HFFc6 (cell line): ENCODE data around the gene KIF26B. TPM values are rescaled to one million over a fixed set of nuclear protein-coding genes. Genes with fewer than 3 reads are reported as not detected.

Experiments used
- DNase-seq: peaks from one replicate; pipeline ENCODE4 v3.0.0-alpha.2; 2018
- H3K27ac Mint-ChIP-seq: 2 replicates; pipeline ENCODE4 v1.8.0; 2020; ENCODE audit warnings: mild to moderate bottlenecking, mixed read lengths
- H3K27me3 Mint-ChIP-seq: 2 replicates; pipeline ENCODE4 v1.8.0; 2021; ENCODE audit warnings: mild to moderate bottlenecking, moderate library complexity, mixed read lengths; ENCODE audit not compliant: insufficient read depth
- H3K36me3 Mint-ChIP-seq: 2 replicates; pipeline ENCODE4 v1.8.0; 2021; ENCODE audit warnings: low read depth, mixed read lengths
- H3K4me1 Mint-ChIP-seq: 2 replicates; pipeline ENCODE4 v1.8.0; 2020; ENCODE audit warnings: low read depth, mixed read lengths
- H3K4me3 Mint-ChIP-seq: 2 replicates; pipeline ENCODE4 v1.8.0; 2020; ENCODE audit warnings: mild to moderate bottlenecking, moderate library complexity, mixed read lengths
- H3K9me3 Mint-ChIP-seq: 2 replicates; pipeline ENCODE4 v1.8.0; 2020; ENCODE audit warnings: mild to moderate bottlenecking, mixed read lengths
- CTCF ChIP-seq: fragments of 200-600 bp; sonication (generic); IDR thresholded peaks from 2 replicates; pipeline ENCODE4 v1.5.0; 2021; ENCODE audit warnings: antibody characterized with exemption, mild to moderate bottlenecking
- total RNA-seq, 6 experiments: library from RNA; stranded (reverse); fragmentation: NEBNext Ultra II Directional; extraction: Animal tissue kit (Norgen Biotek cat#: 25700); gene quantifications; 2 replicates in 1 of 6; 3 replicates in 5 of 6; pipeline ENCODE4 v1.2.3, GENCODE V29; 2021

The KIF26B gene
- total RNA-seq, 6 experiments from 2014 or later, result 4.6 to 7.5 (median 5.5) TPM

- peaks cover 4% of the 10 kb centered on the region; the same call in 1 of the 2 replicates for H3K36me3 Mint-ChIP-seq
- no peak overlapping the region for H3K27ac Mint-ChIP-seq
- no peak overlapping the region for H3K4me3 Mint-ChIP-seq
- H3K27me3 Mint-ChIP-seq, result peaks cover 2% of the 10 kb centered on the region
- peaks cover 6% of the 10 kb centered on the region; the same call in 1 of the 2 replicates for H3K4me1 Mint-ChIP-seq
- H3K9me3 Mint-ChIP-seq, result no peaks in the 10 kb centered on the region
- no peak for DNase-seq
- TF ChIP-seq CTCF, result no peak
Observed at GRCh38 chr1:245576323-245576722, 421.5 kb downstream of the KIF26B start.

- H3K27ac Mint-ChIP-seq, result no peak overlapping the region
- H3K4me3 Mint-ChIP-seq, result no peak overlapping the region
- H3K27me3 Mint-ChIP-seq, result peaks cover 2% of the 10 kb centered on the region
- DNase-seq, result no peak
- peaks cover 4% of the 10 kb centered on the region; the same call in 1 of the 2 replicates for H3K36me3 Mint-ChIP-seq
- H3K4me1 Mint-ChIP-seq, result peaks cover 6% of the 10 kb centered on the region; the same call in 1 of the 2 replicates
- H3K9me3 Mint-ChIP-seq, result no peaks in the 10 kb centered on the region
- TF ChIP-seq CTCF, result no peak
Observed at GRCh38 chr1:245577191-245578157, 422.7 kb downstream of the KIF26B start.

GRCh38 chr1:245578308-245578707 lies 423.5 kb downstream of the KIF26B start:
- Mint-ChIP-seq H3K4me1 (peaks cover 6% of the 10 kb centered on the region; the same call in 1 of the 2 replicates), H3K36me3 (peaks cover 4% of the 10 kb centered on the region; the same call in 1 of the 2 replicates), H3K9me3 (no peaks in the 10 kb centered on the region), H3K27ac (no peak overlapping the region), H3K27me3 (peaks cover 2% of the 10 kb centered on the region), H3K4me3 (no peak overlapping the region)
- DNase-seq, result no peak
- TF ChIP-seq CTCF, result no peak

- TF ChIP-seq CTCF, result no peak
- no peak for DNase-seq
- Mint-ChIP-seq H3K9me3 (no peaks in the 10 kb centered on the region), H3K4me3 (no peak overlapping the region), H3K4me1 (peaks cover 6% of the 10 kb centered on the region; the same call in 1 of the 2 replicates), H3K27ac (no peak overlapping the region), H3K36me3 (peaks cover 4% of the 10 kb centered on the region; the same call in 1 of the 2 replicates), H3K27me3 (peaks cover 2% of the 10 kb centered on the region)
Observed at GRCh38 chr1:245578771-245579170, 424.0 kb downstream of the KIF26B start.

GRCh38 chr1:245579881-245580280 lies 425.1 kb downstream of the KIF26B start:
- H3K9me3 Mint-ChIP-seq, result no peaks in the 10 kb centered on the region
- no peak overlapping the region for H3K4me3 Mint-ChIP-seq
- no peak for TF ChIP-seq CTCF

More at GRCh38 chr1:245579881-245580280, 425.1 kb downstream of the KIF26B start:
- Mint-ChIP-seq H3K36me3 (peaks cover 4% of the 10 kb centered on the region; the same call in 1 of the 2 replicates), H3K4me1 (peaks cover 14% of the 10 kb centered on the region), H3K27ac (no peak overlapping the region), H3K27me3 (peaks cover 2% of the 10 kb centered on the region)
- DNase-seq, result no peak
